PC-9 (cell line): ENCODE results near the gene SDHA. TPM values are rescaled to one million over a fixed set of nuclear protein-coding genes. Genes with fewer than 3 reads are reported as not detected.

Source experiments
- BruUV-seq: library from RNA; stranded (reverse); fragments of 400-500 nt; replicated peaks from 2 replicates; lab custom pipeline; 2021; lab: Mats Ljungman, UMichigan
- CTCF ChIA-PET: fragments of 300-600 bp; sonication (Branson Sonifier 250); formaldehyde crosslinking; loops from one replicate; lab custom pipeline; 2022; ENCODE audit warnings: antibody characterized with exemption; lab: Charles Lee
- POLR2A ChIA-PET: fragments of 300-600 bp; sonication (Branson Sonifier 250); formaldehyde crosslinking; loops from one replicate; lab custom pipeline; 2022; ENCODE audit warnings: antibody characterized with exemption; ENCODE audit not compliant: unreplicated experiment; lab: Charles Lee
- DNase-seq, 2 experiments: peaks; one replicate each; pipeline versions ENCODE4 v3.0.0 to v3.0.0-alpha.2; 2015 to 2022; ENCODE audit warnings: mixed read lengths in 1 of 2
- H2AFZ ChIP-seq: fragments of 200-600 bp; sonication (generic); 2 replicates; pipeline ENCODE4 v1.8.1; 2017; ENCODE audit warnings: antibody characterized with exemption
- H3F3A ChIP-seq: fragments of 200-600 bp; sonication (generic); 2 replicates; pipeline ENCODE4 v1.8.1; 2017; ENCODE audit warnings: antibody characterized with exemption, mild to moderate bottlenecking, low read depth; ENCODE audit not compliant: insufficient read depth
- H3K27ac ChIP-seq: fragments of 200-600 bp; sonication (generic); 2 replicates; pipeline ENCODE4 v1.6.1; 2016; ENCODE audit warnings: mixed run types
- H3K27me3 ChIP-seq: fragments of 200-600 bp; sonication (generic); 2 replicates; pipeline ENCODE4 v1.6.1; 2016; ENCODE audit warnings: low read depth, mixed run types; ENCODE audit not compliant: insufficient read depth
- H3K36me3 ChIP-seq: fragments of 200-600 bp; sonication (generic); 2 replicates; pipeline ENCODE4 v1.6.1; 2016; ENCODE audit warnings: low read depth, mixed run types
- H3K4me1 ChIP-seq: fragments of 200-600 bp; sonication (generic); replicated peaks from 2 replicates; pipeline ENCODE4 v1.6.1; 2016; ENCODE audit warnings: mixed run types; ENCODE audit not compliant: insufficient read depth
- H3K4me2 ChIP-seq: fragments of 200-600 bp; sonication (generic); 2 replicates; pipeline ENCODE4 v1.6.1; 2017; ENCODE audit warnings: mixed run types
- H3K4me3 ChIP-seq: fragments of 200-600 bp; sonication (generic); 2 replicates; pipeline ENCODE4 v1.6.1; 2016; ENCODE audit warnings: mixed run types
- H3K79me2 ChIP-seq: fragments of 200-600 bp; sonication (generic); 2 replicates; pipeline ENCODE4 v1.6.1; 2017; ENCODE audit warnings: low read depth, mixed run types
- H3K9me2 ChIP-seq: fragments of 200-600 bp; sonication (generic); 2 replicates; pipeline ENCODE4 v1.8.1; 2017; ENCODE audit warnings: mild to moderate bottlenecking; ENCODE audit not compliant: insufficient read depth
- H3K9me3 ChIP-seq: fragments of 200-600 bp; sonication (generic); 2 replicates; pipeline ENCODE4 v1.8.1; 2016; ENCODE audit warnings: low read depth; ENCODE audit not compliant: insufficient read depth
- H4K20me1 ChIP-seq: fragments of 200-600 bp; sonication (generic); 2 replicates; pipeline ENCODE4 v1.8.1; 2017; ENCODE audit not compliant: insufficient read depth
- CTCF ChIP-seq: fragments of 200-600 bp; sonication (generic); conservative IDR thresholded peaks from 2 replicates; pipeline ENCODE4 v1.6.1; 2017; ENCODE audit warnings: mixed run types, antibody characterized with exemption, mild to moderate bottlenecking, moderate library complexity
- EZH2 ChIP-seq: fragments of 200-600 bp; sonication (generic); IDR thresholded peaks from 2 replicates; pipeline ENCODE4 v1.8.0; 2017; ENCODE audit warnings: antibody characterized with exemption, low read depth
- intact Hi-C: fragments of 100-400 bp; cut with micrococcal nuclease; formaldehyde crosslinking; loops from one replicate; pipeline ENCODE4 v1.10.0; 2022; ENCODE audit not compliant: unreplicated experiment
- total RNA-seq: library from RNA; stranded (reverse); gene quantifications from 2 replicates; pipeline ENCODE4 v1.2.3, GENCODE V29; 2021

The SDHA gene
- total RNA-seq, 1 experiment from 2014 or later, result 347 TPM

GRCh38 chr5:170971-171800 is 46.9 kb upstream of the SDHA start:
- POLR2A ChIA-PET, result no interaction called here
- BruUV-seq, result no TSS peak

GRCh38 chr5:171801-172331 is 46.3 kb upstream of the SDHA start:
- BruUV-seq, result no TSS peak

More at GRCh38 chr5:170971-171800, 46.9 kb upstream of the SDHA start:
- no peak for TF ChIP-seq EZH2
- no peak for TF ChIP-seq CTCF
- Histone ChIP-seq H3K4me1 (no peaks in the 10 kb centered on the region), H2AFZ (no peak overlapping the region), H3K79me2 (no peaks in the 10 kb centered on the region), H3K36me3 (no peaks in the 10 kb centered on the region), H4K20me1 (0 out of 2 replicates have a peak, but pooled peaks cover 1% of the 10 kb centered on the region), H3K4me3 (no peak overlapping the region), H3K9me3 (no peaks in the 10 kb centered on the region), H3F3A (no peaks in the 10 kb centered on the region), H3K27me3 (peaks cover 76% of the 10 kb centered on the region), H3K9me2 (no peaks in the 10 kb centered on the region), H3K27ac (no peak overlapping the region), H3K4me2 (no peak overlapping the region)
- CTCF ChIA-PET, result no interaction called here
- DNase-seq, result no peak
- intact Hi-C loops, result no loop called here

GRCh38 chr5:172421-172820 is 45.7 kb upstream of the SDHA start:
- Histone ChIP-seq H3K9me2 (no peaks in the 10 kb centered on the region), H3K27ac (no peak overlapping the region), H3F3A (no peaks in the 10 kb centered on the region), H3K4me1 (no peaks in the 10 kb centered on the region), H3K79me2 (no peaks in the 10 kb centered on the region), H4K20me1 (0 out of 2 replicates have a peak, but pooled peaks cover 8% of the 10 kb centered on the region), H3K36me3 (no peaks in the 10 kb centered on the region), H3K27me3 (peaks cover 88% of the 10 kb centered on the region), H3K9me3 (no peaks in the 10 kb centered on the region), H3K4me2 (no peak overlapping the region), H3K4me3 (no peak overlapping the region), H2AFZ (no peak overlapping the region)
- TF ChIP-seq EZH2, result no peak
- no peak for TF ChIP-seq CTCF
- no peak for DNase-seq
- BruUV-seq, result no TSS peak
- intact Hi-C loops, result no loop called here
- CTCF ChIA-PET, result no interaction called here
- POLR2A ChIA-PET, result no interaction called here

More at GRCh38 chr5:171801-172331, 46.3 kb upstream of the SDHA start:
- Histone ChIP-seq H3K4me1 (no peaks in the 10 kb centered on the region), H2AFZ (no peak overlapping the region), H3K79me2 (no peaks in the 10 kb centered on the region), H3K9me2 (no peaks in the 10 kb centered on the region), H3K4me3 (no peak overlapping the region), H3K9me3 (no peaks in the 10 kb centered on the region), H3K27ac (no peak overlapping the region), H3K36me3 (no peaks in the 10 kb centered on the region), H3F3A (no peaks in the 10 kb centered on the region), H3K4me2 (no peak overlapping the region), H3K27me3 (peaks cover 83% of the 10 kb centered on the region), H4K20me1 (0 out of 2 replicates have a peak, but pooled peaks cover 8% of the 10 kb centered on the region)
- DNase-seq, result no peak
- ChIA-PET POLR2A (no interaction called here), CTCF (no interaction called here)
- intact Hi-C loops, result no loop called here
- TF ChIP-seq EZH2, result no peak
- TF ChIP-seq CTCF, result no peak
